Chondrocyte (in vitro differentiated cells): ENCODE data around the gene UCK1. TPM values are rescaled to one million over a fixed set of nuclear protein-coding genes. Genes with fewer than 3 reads are reported as not detected.

Experiments used
- DNase-seq: peaks from one replicate; pipeline ENCODE4 v3.0.0; 2021; ENCODE audit warnings: mixed read lengths, low spot score
- H3K27ac Mint-ChIP-seq: one replicate; pipeline ENCODE4 v1.8.0; 2021; ENCODE audit warnings: mild to moderate bottlenecking, moderate library complexity, mixed read lengths; ENCODE audit not compliant: unreplicated experiment
- H3K27me3 Mint-ChIP-seq: 2 replicates; pipeline ENCODE4 v1.8.0; 2021; ENCODE audit warnings: low read depth, mixed read lengths
- H3K36me3 Mint-ChIP-seq: 2 replicates; pipeline ENCODE4 v1.8.0; 2021; ENCODE audit warnings: low read depth, mixed read lengths
- H3K4me1 Mint-ChIP-seq: 2 replicates; pipeline ENCODE4 v1.8.0; 2021; ENCODE audit warnings: low read depth, mild to moderate bottlenecking, mixed read lengths
- H3K4me3 Mint-ChIP-seq: one replicate; pipeline ENCODE4 v1.8.0; 2021; ENCODE audit warnings: mild to moderate bottlenecking, moderate library complexity, mixed read lengths; ENCODE audit not compliant: unreplicated experiment
- H3K9me3 Mint-ChIP-seq: 2 replicates; pipeline ENCODE4 v1.8.0; 2021; ENCODE audit warnings: low read depth, mixed read lengths
- CTCF ChIP-seq: fragments of 200-600 bp; sonication (generic); IDR thresholded peaks from 2 replicates; pipeline ENCODE4 v1.5.0; 2021; ENCODE audit warnings: antibody characterized with exemption, mild to moderate bottlenecking, moderate library complexity
- total RNA-seq: library from RNA; stranded (reverse); gene quantifications from 3 replicates; pipeline ENCODE4 v1.2.1, GENCODE V29; 2021

The UCK1 gene
- total RNA-seq, 1 donor from 2014 or later, result 18.3 TPM

GRCh38 chr9:131475956-131476776 lies 54.9 kb downstream of the UCK1 start:
- peak; percentile 74 for TF ChIP-seq CTCF
- H3K27me3 Mint-ChIP-seq, result no peaks in the 10 kb centered on the region
- H3K4me3 Mint-ChIP-seq, result no peak overlapping the region
- H3K4me1 Mint-ChIP-seq, result no peaks in the 10 kb centered on the region
- peak; percentile 68 for DNase-seq
- no peaks in the 10 kb centered on the region for H3K9me3 Mint-ChIP-seq
- H3K27ac Mint-ChIP-seq, result no peak overlapping the region
- H3K36me3 Mint-ChIP-seq, result peaks cover 44% of the 10 kb centered on the region

GRCh38 chr9:131475111-131475955 lies 55.7 kb downstream of the UCK1 start:
- H3K27me3 Mint-ChIP-seq, result no peaks in the 10 kb centered on the region
- H3K27ac Mint-ChIP-seq, result no peak overlapping the region
- no peaks in the 10 kb centered on the region for H3K9me3 Mint-ChIP-seq
- H3K36me3 Mint-ChIP-seq, result peaks cover 48% of the 10 kb centered on the region
- peak; percentile 82 for DNase-seq
- no peak overlapping the region for H3K4me3 Mint-ChIP-seq
- no peak for TF ChIP-seq CTCF
- no peaks in the 10 kb centered on the region for H3K4me1 Mint-ChIP-seq

- TF ChIP-seq CTCF, result no peak
- DNase-seq, result peak; percentile 66
- no peaks in the 10 kb centered on the region for H3K4me1 Mint-ChIP-seq
- no peak overlapping the region for H3K27ac Mint-ChIP-seq
- H3K9me3 Mint-ChIP-seq, result no peaks in the 10 kb centered on the region
- H3K36me3 Mint-ChIP-seq, result peaks cover 52% of the 10 kb centered on the region
- H3K4me3 Mint-ChIP-seq, result no peak overlapping the region
- no peaks in the 10 kb centered on the region for H3K27me3 Mint-ChIP-seq
These were observed 56.4 kb downstream of the UCK1 start for GRCh38 chr9:131474711-131475110.

- Mint-ChIP-seq H3K9me3 (no peaks in the 10 kb centered on the region), H3K4me3 (no peak overlapping the region), H3K4me1 (peaks cover 3% of the 10 kb centered on the region), H3K27me3 (no peaks in the 10 kb centered on the region), H3K36me3 (peaks cover 51% of the 10 kb centered on the region), H3K27ac (peak overlapping the region; percentile 49)
- peak; percentile 66 for DNase-seq
- no peak for TF ChIP-seq CTCF
These were observed 57.2 kb downstream of the UCK1 start for GRCh38 chr9:131473891-131474290.

Other genes with a start within 250 kb of the UCK1 start
- gene PLPP7, start 241.5 kb downstream of the UCK1 start, total RNA-seq, result 1.1 to 2.3 TPM (median 1.5 TPM) in 3 replicates
- gene PRRC2B, start 137.2 kb downstream of the UCK1 start, total RNA-seq, result 233 to 235 TPM (median 235 TPM) in 3 replicates
- gene POMT1, start 28.3 kb downstream of the UCK1 start, total RNA-seq, result 46.7 to 48.0 TPM (median 46.8 TPM) in 3 replicates
- not detected in 3 replicates for gene PRRT1B, start 14.3 kb upstream of the UCK1 start, total RNA-seq
- 65.4 to 77.3 TPM (median 73.1 TPM) in 3 replicates for gene RAPGEF1, start 208.8 kb upstream of the UCK1 start, total RNA-seq